DND-41 (cell line): ENCODE measurements around the gene FTSJ3.

Experiments used
- ATAC-seq: fragments of 200-7000 bp; cut with Tn5 transposase; 3 replicates; pipeline ENCODE4 v1.9.1; 2021; ENCODE audit warnings: low read depth; ENCODE audit not compliant: insufficient read depth
- DNase-seq: peaks from one replicate; pipeline ENCODE4 v3.0.0-alpha.2; 2020
- H2AFZ ChIP-seq: 2 replicates; pipeline ENCODE4 v1.6.0; 2012; ENCODE audit warnings: low read depth, low read length
- H3K27ac ChIP-seq: 2 replicates; pipeline ENCODE4 v1.5.1; 2012; ENCODE audit warnings: low read length, inconsistent platforms
- H3K27me3 ChIP-seq: fragments of 200-600 bp; sonication (generic); 2 replicates; pipeline ENCODE4 v1.6.0; 2012; ENCODE audit warnings: low read length, mild to moderate bottlenecking, inconsistent platforms; ENCODE audit not compliant: insufficient read depth, poor library complexity
- H3K36me3 ChIP-seq: 2 replicates; pipeline ENCODE4 v1.5.1; 2012; ENCODE audit warnings: low read length, inconsistent platforms; ENCODE audit not compliant: insufficient read depth
- H3K4me1 ChIP-seq: 2 replicates; pipeline ENCODE4 v1.5.1; 2012; ENCODE audit warnings: mild to moderate bottlenecking, low read length; ENCODE audit not compliant: insufficient read depth
- H3K4me2 ChIP-seq: 2 replicates; pipeline ENCODE4 v1.6.0; 2012; ENCODE audit warnings: mild to moderate bottlenecking, moderate library complexity, low read length, inconsistent platforms; ENCODE audit not compliant: insufficient read depth
- H3K4me3 ChIP-seq, 2 experiments: fragments of 200-600 bp in 1 of 2; shearing (Covaris generic) in 1 of 2; 2 replicates each; pipeline ENCODE4 v1.5.1; 2012 to 2016; ENCODE audit warnings: inconsistent platforms in 2 of 2, low read length in 2 of 2, mild to moderate bottlenecking in 2 of 2, low read depth in 1 of 2, moderate library complexity in 1 of 2
- H3K79me2 ChIP-seq: 2 replicates; pipeline ENCODE4 v1.6.0; 2012; ENCODE audit warnings: low read length, inconsistent platforms; ENCODE audit not compliant: insufficient read depth
- H3K9ac ChIP-seq: 2 replicates; pipeline ENCODE4 v1.6.0; 2012; ENCODE audit warnings: low read depth, mild to moderate bottlenecking, inconsistent platforms, low read length, moderate library complexity
- H3K9me3 ChIP-seq: 2 replicates; pipeline ENCODE4 v1.5.1; 2012; ENCODE audit warnings: low read length, moderate library complexity, mild to moderate bottlenecking, inconsistent platforms; ENCODE audit not compliant: insufficient read depth, severe bottlenecking
- H4K20me1 ChIP-seq: 2 replicates; pipeline ENCODE4 v1.6.0; 2012; ENCODE audit warnings: low read length; ENCODE audit not compliant: insufficient read depth
- CTCF ChIP-seq: IDR thresholded peaks from 2 replicates; pipeline ENCODE4 v1.5.1; 2012; ENCODE audit warnings: borderline replicate concordance, low read length, moderate library complexity, mild to moderate bottlenecking; ENCODE audit not compliant: poor library complexity, severe bottlenecking; ENCODE audit errors: extremely low read depth
- EZH2 ChIP-seq: IDR thresholded peaks from 3 replicates; pipeline ENCODE4 v1.6.1; 2012; ENCODE audit warnings: borderline replicate concordance, low read depth, mild to moderate bottlenecking, moderate library complexity, low read length, inconsistent platforms; ENCODE audit not compliant: severe bottlenecking

FTSJ3 gene

GRCh38 chr17:63809970-63810369 lies 17.5 kb downstream of the FTSJ3 start:
- no peak for ATAC-seq
- H4K20me1 ChIP-seq, result no peaks in the 10 kb centered on the region; the same call in 1 of the 2 replicates
- no peaks in the 10 kb centered on the region for H3K79me2 ChIP-seq
- H3K9ac ChIP-seq, result no peak overlapping the region
- H3K4me1 ChIP-seq, result no peaks in the 10 kb centered on the region
- no peak overlapping the region for H3K4me3 ChIP-seq
- no peak overlapping the region for H3K4me2 ChIP-seq
- H3K9me3 ChIP-seq, result no peaks in the 10 kb centered on the region
- H3K27ac ChIP-seq, result no peak overlapping the region
- no peak overlapping the region for H2AFZ ChIP-seq
- H3K36me3 ChIP-seq, result peaks cover 99% of the 10 kb centered on the region
- DNase-seq, result no peak
- TF ChIP-seq CTCF (no peak), EZH2 (no peak)
- H3K27me3 ChIP-seq, result no peaks in the 10 kb centered on the region

- Histone ChIP-seq H3K9me3 (no peaks in the 10 kb centered on the region), H4K20me1 (no peaks in the 10 kb centered on the region; the same call in 1 of the 2 replicates), H3K4me2 (no peak overlapping the region), H3K27ac (no peak overlapping the region), H3K4me3 (no peak overlapping the region), H2AFZ (no peak overlapping the region), H3K4me1 (no peaks in the 10 kb centered on the region), H3K27me3 (no peaks in the 10 kb centered on the region), H3K36me3 (peaks cover 97% of the 10 kb centered on the region), H3K9ac (no peak overlapping the region), H3K79me2 (peaks cover 4% of the 10 kb centered on the region; the same call in 1 of the 2 replicates)
- ATAC-seq, result no peak
- DNase-seq, result no peak
- TF ChIP-seq EZH2 (no peak), CTCF (no peak)
Measured at GRCh38 chr17:63805591-63805990, 21.9 kb downstream of the FTSJ3 start.

GRCh38 chr17:63804328-63804727 lies 23.1 kb downstream of the FTSJ3 start:
- Histone ChIP-seq H3K4me3 (no peak overlapping the region), H3K79me2 (peaks cover 4% of the 10 kb centered on the region; the same call in 1 of the 2 replicates)

More at GRCh38 chr17:63804328-63804727, 23.1 kb downstream of the FTSJ3 start:
- ATAC-seq (no peak), DNase-seq (no peak)
- H3K36me3 ChIP-seq, result peaks cover 97% of the 10 kb centered on the region
- no peaks in the 10 kb centered on the region for H3K27me3 ChIP-seq
- H2AFZ ChIP-seq, result no peak overlapping the region
- no peaks in the 10 kb centered on the region for H3K9me3 ChIP-seq
- H3K27ac ChIP-seq, result no peak overlapping the region
- no peak overlapping the region for H3K9ac ChIP-seq
- H3K4me2 ChIP-seq, result no peak overlapping the region
- no peaks in the 10 kb centered on the region for H3K4me1 ChIP-seq
- no peaks in the 10 kb centered on the region; the same call in 1 of the 2 replicates for H4K20me1 ChIP-seq
- no peak for TF ChIP-seq CTCF
- TF ChIP-seq EZH2, result no peak
